ENCODE measurements around the gene TTC28.

TTC28 gene

DNA sequence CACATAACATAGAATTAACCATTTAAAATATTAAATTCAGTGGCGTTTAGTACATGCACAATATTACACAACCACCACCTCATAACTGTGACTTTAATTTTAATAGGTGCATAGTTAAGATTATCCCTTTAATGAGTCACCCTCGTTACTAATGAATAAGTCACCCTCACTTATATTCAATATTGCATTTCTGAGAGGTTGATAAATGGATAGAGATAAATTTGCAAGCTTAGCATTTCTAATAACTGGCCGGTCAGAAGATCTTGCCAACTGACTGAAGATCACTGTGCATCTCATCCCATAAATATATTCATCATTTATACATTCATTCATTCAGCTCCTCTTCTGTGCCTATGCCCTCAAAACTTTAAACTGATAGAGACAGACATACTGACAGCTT is 243.7 kb downstream of the TTC28 start:
- no peak for DNase-seq

DNA sequence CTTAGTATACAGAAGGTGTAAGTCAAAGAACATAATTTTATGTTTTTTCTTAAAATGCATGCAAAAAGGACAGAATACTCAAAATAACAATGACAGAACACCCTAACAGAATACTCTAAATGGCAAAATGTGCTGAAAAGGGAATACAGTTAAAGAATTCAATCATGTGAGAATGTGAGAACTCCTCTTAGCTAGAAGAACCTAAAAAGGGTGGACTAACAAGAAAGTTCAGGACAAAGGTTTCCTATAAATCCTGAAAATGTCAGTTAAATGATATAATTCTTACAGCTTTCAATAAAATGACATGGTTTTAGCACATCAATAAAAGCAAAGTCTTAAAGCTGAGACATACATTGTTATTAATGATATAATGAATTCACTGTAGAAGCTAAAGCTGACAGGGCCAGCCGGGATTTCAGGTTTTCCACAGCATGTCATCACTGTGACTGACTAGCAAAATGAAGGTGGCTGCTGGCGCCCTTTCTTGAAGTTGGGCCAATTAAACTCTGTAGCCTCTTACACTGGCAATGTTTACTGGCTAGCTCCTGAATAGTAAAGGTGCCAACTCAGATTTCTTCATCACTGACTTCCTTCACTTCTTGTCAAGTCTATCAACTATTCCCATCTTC is 244.4 kb downstream of the TTC28 start:
- DNase-seq = no peak

DNA sequence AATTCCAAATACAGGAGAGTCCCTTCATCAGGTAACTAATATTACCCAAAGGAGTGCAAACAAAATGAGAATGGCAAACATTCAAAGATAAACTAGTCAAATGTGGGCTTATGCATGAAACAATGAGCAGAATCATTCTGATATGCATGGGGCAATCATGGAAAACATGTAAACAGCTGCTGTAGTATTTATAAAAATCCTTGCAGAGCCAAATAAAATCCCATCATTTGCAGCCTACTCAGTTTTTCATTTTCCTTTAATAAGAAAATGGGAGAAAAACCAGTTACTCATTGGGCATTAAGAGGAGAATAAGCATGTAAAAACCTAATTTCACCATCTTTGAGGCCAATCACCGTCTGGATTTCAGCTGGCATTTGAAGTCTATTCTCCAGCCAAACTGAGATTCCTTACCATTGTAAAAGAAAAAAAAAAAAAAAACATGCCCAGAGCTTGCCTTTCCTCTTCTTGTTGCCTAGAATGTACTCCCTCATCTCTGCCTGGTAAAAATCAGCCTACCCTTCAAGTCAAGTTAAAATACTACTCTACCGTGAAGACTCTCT is 249.1 kb downstream of the TTC28 start:
- no peak for DNase-seq

DNA sequence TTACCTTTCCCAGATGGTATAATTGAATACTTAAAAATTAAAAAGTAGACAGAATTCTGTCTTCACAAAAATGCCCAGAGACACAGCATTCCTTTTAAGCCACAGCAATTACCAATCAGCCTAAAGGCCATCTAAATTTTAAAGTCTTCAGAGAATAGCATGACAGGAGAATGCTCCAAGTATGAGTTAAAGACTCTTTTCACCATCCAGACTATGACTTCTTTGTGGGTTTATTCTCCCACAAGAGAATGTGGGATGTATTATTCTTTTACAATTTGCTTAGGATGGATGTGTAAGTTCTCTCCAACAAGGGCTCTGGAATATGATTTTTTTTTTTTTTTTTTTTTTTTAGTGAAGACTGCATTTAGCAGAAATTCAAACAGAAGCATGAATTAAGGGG is 249.9 kb downstream of the TTC28 start:
- DNase-seq = no peak

DNA sequence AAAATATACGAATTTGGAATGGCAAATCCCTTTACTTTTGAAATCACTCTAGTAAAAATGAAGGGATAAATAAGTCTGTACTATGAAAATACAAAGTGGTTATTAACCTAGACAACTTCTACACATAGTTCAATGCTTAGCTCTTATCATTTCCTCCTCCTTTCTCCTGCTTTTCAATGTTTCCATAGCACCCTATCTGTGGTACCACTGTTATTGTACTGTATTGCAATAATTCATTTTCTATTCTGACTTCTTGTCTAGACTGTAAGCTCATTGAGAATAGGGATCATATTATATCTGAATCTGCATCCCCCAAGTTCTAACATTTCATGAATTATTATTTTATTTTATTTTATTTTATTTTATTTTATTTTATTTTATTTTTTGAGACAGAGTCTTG is 251.4 kb downstream of the TTC28 start:
- DNase-seq = no peak

DNA sequence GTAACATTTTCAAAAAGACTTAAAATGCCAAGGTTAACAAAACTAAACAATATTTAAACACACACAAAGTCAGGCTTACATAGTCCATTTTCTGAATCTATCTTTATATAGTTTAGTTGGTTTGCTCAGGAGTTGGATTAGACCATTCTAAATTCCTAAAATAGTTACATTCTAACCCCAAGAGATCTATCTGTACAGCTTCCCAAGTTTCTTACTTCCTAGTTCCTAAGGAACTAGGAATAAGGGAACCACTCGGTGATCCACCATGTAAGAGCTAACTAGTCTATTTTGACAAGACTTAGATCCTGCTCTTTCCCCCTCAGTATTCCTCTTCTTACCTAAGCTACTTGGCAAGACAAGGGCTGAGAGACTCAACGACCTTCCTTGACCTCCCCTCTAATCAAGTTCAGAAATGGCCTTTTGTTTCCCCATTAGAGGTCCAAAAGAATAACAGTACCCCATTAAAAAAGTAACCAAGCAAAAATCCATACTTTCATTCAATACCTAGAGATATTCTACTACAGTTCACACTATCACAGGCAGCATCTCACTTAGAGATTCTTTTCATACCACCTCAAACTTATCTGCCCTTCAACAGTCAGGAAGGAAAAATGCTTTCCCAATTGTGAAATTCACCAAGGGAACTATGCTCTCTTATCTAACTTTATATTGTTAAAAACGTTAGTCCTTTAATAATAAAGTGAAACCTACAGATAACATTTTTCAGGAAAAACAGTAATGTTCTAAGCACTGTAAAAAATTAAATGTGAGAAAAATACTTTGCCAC is 253.1 kb downstream of the TTC28 start:
- no peak for DNase-seq

DNA sequence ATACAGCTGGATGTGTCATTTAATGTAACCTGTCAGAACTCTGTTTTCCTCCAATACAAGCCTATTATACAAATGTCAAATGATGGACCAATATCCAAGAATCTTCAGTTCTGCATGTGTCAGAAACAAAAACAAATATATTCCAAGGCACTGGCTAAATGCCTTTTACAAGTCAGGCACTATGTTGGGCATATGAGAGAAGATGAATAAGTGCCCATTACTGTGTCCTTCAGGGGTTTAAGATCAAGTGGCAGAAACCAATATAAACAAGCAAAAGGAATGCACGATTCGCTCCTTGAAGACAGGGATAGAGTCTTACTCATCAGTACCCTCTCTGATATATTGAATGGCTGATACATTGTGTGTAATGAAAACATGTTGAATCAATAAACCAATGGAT is 254.4 kb downstream of the TTC28 start:
- DNase-seq = no peak

DNA sequence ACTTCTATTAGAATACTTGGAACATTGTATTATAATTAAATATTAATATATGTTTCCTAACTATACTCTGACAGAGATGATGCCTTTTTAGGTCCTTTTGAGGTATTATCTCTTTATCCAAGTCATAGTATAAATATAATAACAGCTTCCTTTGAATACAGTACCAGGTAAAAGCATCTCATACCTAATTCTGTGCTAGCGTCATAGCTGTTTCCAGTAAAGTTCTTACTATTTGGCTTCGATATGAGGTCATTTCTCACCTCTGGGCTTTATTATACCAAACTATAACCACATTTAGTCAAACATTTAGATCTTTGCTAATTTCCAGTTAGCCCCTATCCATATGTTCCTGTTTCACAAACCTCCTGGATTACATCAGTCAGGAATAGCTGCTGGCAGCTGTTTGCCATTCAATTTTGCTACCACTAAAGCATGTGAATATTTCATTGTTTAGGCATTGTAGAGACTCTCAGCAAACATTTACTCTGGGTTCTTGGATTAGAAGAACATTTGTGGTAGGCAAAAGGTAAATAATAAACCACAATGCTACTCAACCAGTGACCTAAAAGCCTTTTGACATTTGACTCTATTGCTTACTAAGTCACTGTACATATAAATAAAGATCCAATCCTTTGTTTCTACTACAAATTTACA is 255.1 kb downstream of the TTC28 start:
- peak; percentile 75 for DNase-seq

DNA sequence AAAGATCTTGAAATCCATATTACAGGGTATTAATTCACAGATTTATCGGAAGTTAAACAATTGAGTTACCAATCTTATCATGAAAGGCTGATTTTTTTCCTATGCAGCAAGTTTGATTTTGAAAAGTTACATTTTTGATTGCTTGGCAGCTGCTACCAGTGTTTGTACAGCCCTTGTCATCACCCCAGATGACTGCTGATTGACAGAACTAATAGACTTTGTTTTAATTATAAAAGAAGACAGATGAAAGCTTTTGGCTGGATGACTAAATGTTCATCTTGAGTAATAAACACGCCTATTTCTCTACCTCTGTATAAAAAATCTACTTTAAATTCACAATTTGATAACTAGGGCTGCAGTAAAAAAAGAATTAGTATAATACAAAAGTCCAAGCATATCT is 259.7 kb downstream of the TTC28 start:
- DNase-seq = no peak

DNA sequence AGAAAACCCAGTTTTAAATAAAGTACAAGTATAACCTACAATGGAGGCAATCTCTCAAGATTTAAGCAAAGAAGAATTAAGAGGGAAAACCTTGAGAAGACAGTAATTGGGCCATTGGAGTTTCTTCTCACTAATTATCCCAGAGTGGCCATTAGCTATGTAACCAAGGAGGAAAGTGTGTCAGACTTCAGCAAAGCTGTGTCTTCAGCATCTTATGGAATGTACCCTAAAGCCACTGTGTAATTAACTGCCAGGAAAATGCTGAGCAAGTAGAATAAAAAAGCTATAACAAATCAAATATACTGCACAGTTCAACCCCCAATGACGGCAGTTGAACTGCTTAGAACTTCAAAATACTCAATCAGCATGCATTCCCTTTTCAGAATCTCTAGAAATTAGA is 261.6 kb downstream of the TTC28 start:
- DNase-seq = no peak

DNA sequence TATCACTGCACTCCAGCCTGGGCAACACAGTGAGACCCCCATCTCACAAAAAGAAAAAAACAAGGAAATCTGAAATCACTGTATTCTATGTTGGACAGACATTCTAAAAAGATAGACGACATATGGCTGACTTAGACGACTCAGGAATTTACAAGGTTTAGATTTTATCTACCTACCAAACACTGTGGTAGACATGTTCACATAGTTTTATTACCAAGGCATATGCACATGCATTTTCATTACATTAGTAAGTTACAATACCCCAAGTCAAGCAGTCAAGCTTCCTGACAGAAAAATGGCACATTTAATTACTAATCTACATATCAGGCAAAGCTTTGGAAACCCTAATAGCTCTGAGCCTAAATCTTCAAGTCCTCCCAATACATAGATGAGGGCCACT is 262.2 kb downstream of the TTC28 start:
- DNase-seq = no peak

DNA sequence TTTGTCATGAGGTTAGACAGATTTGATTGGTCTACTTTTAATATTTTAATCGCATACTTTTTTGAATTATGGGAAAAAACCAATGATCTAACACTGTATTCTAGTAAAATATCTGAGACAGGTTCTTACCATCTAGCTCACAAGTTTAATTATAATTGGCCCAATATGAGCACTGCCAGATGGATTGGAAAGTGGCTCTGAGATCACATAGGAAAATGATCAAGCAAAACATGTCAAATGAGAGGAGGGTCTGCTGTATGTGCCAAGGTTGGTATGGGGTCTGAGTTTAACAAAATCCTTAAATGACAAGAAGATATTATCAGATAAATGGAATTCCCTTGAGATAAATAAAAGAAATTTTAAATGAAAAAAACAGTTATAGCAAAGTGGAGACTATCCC is 264.7 kb downstream of the TTC28 start:
- no peak for DNase-seq

DNA sequence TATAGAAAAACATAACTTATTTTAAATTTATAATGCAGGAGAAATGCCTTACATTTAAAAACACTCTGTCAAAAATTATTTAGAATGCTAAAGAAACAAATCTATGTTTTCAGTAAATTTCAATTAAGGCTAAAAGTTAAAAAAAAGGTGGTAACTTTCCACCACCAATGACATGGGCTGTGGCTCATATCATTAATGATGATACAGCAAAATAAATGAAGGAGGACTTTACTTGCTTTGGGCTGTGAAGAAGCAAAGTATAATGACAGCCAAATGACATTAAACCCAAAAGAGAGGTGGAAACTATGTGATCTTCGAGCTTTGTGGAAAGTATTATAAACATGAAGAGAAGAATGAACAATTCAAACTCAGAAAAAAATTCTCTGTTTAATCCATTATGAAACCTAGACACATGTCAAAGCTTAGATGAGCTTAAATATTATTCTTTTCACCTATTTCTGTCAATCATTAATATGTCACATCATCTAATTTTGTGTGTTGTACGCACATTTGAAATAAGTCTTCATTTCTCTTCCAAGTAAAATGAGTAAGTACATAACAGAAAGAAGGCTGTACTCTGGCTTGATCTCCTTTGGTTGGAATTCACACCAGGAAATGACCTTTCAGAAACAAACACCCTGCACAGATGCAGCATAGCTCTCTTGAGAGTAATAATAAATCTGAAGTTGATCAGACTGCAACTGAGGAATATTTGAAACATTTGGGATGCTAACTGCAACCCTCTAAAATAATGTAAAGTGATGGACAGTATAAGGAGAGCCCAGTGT is 265.8 kb downstream of the TTC28 start:
- DNase-seq = no peak

DNA sequence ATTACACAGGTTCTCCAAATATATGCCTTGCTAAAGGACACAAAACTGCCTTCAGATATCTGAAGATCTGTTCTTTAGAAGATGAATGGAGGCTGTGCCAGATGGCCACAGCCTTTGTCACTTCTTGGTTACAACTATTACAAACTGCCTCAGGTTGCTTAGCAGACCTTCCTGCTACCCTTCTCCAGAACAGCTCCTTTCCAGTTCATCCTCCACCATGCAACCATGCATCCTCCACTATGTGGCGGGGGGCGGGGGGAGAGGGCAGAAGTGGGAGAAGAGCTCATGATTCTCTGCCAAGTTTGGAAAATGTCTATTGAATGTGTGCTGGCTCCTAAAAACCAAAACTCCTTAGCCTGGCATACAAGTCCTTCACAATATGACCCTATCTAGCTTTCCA is 267.5 kb downstream of the TTC28 start:
- no peak for DNase-seq

DNA sequence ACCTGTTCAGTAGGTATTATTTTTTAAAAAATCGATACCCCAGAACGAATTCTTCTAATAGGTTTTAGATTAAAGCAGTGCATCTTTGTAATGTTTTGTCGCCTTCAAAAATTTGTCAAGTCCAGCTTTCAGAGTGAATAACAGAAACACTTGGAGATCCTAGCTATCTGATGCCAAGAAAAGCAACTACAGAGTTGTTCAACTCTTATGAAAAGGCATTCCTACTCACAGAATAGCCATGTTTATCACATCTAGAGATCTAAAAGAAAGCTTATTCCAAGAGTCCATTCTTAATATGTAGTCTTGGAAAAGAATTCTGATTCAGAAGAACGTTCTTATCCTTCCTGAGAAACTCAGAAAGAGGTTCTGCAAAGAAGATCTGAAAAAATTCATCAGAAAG is 268.5 kb downstream of the TTC28 start:
- no peak for DNase-seq

DNA sequence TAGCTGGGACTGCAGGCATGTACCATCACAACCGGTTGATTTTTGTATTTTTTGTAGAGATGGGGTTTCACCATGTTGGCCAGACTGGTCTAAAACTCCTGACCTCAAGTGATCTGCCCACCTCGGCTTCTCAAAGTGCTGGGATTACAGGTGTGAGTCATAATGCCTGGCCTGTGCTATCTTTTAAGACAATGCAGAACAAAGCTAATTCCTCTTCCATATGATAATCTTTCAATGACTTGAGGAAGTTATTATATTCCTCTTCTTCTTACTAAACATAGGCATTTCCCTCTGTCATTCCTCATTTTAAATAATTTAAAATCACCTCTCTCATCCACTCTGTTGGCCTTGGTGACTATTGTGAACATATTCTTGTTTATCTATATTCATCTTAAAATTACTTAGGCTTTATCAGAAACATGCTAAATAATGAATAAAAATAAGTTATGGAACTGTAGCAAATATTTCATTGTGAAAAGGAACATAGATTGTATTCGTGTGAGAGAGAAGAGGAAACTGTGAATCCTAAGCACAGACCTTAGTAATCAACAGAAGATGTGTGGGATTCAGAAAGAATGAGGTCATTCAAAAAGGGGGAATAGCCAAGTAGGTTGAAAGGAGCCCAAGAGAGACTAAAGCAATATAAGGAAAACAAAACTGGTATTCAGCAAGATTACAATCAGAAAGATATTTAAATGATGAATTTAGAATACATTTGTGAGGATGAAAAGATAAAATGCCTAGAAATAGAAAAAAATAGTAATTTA is 269.4 kb downstream of the TTC28 start:
- DNase-seq = no peak

DNA sequence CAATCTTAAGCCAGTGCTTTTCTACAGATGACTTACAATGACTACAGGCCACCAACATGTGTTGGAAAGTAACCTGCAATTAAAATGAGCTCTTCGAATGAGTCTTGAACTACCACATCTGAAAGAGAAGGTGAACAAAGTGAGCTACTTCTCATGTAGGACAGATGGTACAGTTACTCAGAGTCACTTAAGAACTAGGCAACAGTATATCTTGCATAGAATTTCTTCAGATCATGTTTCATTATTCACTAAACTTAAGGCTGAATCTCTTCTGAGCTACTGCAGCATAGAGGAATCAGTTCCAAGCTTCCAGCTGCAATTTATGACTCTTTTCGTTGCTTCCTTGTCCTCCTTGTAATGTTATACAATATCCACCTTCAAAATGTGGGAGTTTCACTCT is 270.9 kb downstream of the TTC28 start:
- DNase-seq = no peak

DNA sequence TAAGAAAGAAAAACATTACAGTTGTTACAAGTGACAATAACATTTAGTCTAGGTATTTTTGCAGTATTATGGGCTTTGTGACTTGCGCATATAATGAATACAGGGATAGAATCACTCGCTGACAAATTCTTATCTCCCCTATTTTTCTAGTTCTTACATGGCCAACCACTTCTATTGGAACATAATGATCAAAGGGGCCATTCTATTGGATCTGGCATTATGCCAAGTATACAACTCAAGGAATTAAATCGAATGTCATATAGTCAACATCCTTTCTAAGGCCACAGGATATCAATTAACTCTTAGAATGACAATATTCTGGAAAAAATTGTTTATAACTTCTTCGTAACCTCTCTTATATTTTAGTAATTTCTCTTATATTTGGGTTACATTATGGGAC is 272.0 kb downstream of the TTC28 start:
- no peak for DNase-seq

DNA sequence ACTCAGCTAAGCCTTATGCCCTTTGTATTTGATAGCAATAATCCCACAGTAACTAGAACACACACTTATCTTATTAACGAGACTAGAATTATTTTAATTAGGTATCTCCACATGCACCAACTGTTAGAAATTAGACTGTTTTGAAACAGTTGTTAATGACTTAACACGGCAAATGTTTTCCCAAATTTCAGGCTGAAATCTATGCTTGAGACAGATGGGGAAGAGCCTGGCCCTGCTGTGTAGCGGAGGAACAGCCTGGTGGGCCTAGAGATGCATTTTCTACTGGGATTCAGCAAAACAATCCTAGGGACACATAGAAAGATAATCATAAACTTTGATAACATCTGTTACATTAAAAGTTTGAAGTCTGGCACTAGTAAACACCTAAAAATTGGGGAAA is 273.4 kb downstream of the TTC28 start:
- DNase-seq = no peak

DNA sequence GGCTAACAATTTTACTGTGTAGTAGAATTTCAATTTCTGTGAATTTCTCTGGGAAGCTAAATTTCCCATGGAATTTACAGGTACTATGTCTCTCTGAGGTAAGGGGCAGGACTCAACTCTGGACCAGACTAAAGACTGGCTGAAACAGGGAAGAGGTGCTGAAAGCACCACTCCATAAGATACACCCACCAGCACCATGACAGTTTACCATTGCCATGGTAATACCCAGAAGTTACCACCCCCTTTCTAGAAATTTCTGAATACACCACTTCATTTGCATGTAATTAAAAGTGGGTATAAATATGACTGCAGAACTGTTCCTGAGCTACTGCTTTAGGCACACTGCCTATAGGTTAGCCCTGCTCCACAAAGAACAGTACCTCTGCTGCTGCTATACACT is 274.1 kb downstream of the TTC28 start:
- no peak for DNase-seq

DNA sequence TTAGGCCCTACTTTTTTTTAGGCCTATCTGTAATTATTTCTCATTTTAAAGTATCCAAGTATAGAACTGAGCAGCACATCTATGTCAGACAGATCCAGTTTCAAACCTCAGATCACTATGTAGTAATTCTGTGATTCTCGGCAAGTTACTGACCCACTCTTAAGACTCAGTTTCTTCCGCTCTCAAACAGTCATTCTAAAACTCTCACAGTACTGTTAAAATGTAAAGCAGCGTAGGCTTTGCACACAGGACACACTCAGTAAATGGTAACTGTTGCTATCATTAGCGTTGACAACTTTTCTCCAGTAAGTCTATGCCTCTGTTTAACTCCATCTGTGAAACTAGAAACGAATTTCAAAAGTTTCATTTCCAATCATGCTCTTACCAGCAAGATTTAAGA is 277.1 kb downstream of the TTC28 start:
- no peak for DNase-seq

DNA sequence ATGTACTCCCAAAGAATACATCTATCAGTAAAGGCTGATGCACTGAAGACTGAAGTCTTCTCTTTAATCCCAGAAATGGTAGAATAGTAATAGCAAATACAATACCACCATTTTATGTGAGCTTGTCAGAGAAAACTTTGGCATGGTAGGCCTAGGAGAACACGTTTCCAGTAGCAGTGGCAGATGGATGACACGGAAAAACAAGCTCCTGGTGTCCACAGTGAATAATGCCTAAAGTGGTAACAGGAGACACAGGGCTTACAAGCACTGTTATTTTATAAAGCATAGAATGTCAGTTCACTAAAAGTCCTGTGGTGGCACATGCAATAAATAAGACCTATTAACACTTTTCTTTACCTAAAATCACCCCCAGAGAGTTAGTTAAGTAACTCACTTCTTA is 277.6 kb downstream of the TTC28 start:
- DNase-seq = no peak

DNA sequence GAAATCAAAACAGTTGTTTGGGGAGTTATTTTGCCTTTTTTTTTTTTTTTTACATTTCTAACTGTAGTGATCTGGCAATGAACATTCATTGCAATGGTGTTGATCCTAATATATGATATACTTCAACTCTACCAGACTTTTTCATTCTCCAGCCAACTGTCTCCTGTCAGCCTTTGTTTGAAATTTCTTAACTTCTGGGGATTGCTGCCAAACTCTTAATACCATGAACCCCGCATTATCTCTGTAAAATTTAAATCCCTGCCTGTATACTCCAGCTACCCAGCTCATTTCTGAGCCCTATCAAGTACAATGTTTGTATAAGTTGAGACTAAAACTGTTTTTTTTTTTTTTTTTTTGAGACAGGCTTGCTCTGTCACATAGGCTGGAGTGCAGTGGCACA is 280.7 kb downstream of the TTC28 start:
- DNase-seq = no peak
